Kidney epithelial cell (primary cell): ENCODE measurements around the gene ST6GAL2. TPM values are rescaled to one million over a fixed set of nuclear protein-coding genes. Genes with fewer than 3 reads are reported as not detected.

Experiments
- DNase-seq: peaks from one replicate; pipeline ENCODE4 v3.0.0-alpha.2; 2010; ENCODE audit warnings: low read depth
- H3K27me3 ChIP-seq: 2 replicates; pipeline ENCODE4 v1.6.0; 2011; ENCODE audit warnings: low read length; ENCODE audit not compliant: control insufficient read depth, insufficient read depth
- H3K36me3 ChIP-seq: 2 replicates; pipeline ENCODE4 v1.5.1; 2011; ENCODE audit warnings: low read length; ENCODE audit not compliant: control insufficient read depth, insufficient read depth
- H3K4me3 ChIP-seq: 2 replicates; pipeline ENCODE4 v1.5.1; 2011; ENCODE audit warnings: low read depth, mild to moderate bottlenecking, control low read depth, low read length
- total RNA-seq: library from RNA; depleted of rRNA; stranded (reverse); fragments of >200 nt; gene quantifications from 2 replicates; pipeline ENCODE4 v1.2.3, GENCODE V29; 2015
- TF ChIP-seq, protein P1 (sequence below): IDR thresholded peaks from 2 replicates; pipeline ENCODE4 v1.5.1; 2011; ENCODE audit warnings: mild to moderate bottlenecking, moderate library complexity, low read length, control low read depth, inconsistent platforms; ENCODE audit not compliant: insufficient read depth, poor library complexity, severe bottlenecking

The ST6GAL2 gene
- total RNA-seq, 1 donor from 2014 or later = 4.5 TPM

DNA sequence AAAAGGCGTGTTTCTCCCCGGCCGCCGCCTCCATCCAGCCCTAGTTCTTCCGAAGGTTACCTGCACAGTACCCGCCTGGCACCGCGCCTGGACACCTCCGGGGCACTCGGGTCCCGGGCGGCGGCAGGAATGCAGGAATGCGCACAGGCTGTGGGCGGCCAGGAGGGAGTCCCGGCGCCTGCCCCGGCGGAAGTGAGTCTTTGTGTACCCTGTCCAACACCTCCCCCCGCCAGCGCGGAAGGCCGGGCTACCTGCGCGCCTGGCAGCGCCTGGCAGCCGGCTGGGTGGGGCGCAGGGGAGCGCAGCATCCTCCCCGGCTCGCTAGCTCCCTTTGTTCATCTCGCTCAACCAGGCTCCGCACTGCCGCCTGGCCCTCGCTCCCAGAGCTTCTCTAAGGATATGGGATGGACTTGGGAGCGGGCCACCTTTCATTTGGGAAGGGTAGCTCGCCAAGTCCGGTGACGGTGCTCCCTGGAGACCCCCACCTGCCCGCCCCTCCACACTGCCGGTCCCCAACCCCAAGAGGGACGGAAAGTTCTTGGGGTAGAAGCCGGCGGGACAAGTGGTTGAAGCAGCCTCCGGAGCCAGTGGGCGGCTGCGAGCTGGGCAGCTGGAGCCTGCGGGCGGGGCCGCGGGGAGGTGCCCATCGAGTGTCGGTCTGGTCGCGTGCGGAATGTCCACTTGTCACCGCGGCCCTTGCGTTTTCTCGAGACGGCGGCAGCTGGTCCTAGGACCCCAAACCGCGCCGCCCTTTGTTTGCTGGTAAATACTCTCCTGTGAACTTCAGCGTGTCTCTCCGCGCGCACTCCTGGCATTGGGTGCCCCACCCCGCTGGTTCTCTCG lies 1.2 kb upstream of the ST6GAL2 start:
- peak; percentile 1 for DNase-seq
- Histone ChIP-seq H3K4me3 (peak overlapping the region; percentile 53), H3K36me3 (no peaks in the 10 kb centered on the region), H3K27me3 (peaks cover 13% of the 10 kb centered on the region)
- TF ChIP-seq, protein P1, sequence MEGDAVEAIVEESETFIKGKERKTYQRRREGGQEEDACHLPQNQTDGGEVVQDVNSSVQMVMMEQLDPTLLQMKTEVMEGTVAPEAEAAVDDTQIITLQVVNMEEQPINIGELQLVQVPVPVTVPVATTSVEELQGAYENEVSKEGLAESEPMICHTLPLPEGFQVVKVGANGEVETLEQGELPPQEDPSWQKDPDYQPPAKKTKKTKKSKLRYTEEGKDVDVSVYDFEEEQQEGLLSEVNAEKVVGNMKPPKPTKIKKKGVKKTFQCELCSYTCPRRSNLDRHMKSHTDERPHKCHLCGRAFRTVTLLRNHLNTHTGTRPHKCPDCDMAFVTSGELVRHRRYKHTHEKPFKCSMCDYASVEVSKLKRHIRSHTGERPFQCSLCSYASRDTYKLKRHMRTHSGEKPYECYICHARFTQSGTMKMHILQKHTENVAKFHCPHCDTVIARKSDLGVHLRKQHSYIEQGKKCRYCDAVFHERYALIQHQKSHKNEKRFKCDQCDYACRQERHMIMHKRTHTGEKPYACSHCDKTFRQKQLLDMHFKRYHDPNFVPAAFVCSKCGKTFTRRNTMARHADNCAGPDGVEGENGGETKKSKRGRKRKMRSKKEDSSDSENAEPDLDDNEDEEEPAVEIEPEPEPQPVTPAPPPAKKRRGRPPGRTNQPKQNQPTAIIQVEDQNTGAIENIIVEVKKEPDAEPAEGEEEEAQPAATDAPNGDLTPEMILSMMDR = no peak

DNA sequence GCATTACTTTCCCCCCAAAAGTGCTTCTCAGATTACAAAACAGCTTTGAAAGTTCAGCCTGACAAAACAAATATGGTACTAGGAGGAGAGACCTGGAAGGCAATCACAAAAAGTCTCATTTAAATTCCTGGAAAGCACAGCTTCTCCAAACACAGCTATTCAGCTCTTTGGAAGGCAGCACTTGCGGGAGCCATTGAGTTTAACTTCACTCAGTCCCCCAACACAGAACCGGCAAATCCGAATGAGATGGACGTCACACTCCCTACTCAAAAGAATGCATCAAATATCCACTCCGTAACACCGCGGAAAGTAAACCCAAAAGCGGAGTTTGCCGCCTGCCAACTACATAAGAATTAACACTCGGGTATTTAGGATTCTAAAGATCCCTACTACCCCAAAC lies 638 bp downstream of the ST6GAL2 start:
- TF ChIP-seq, protein P1 = no peak
- H3K27me3 ChIP-seq = peaks cover 13% of the 10 kb centered on the region
- no peaks in the 10 kb centered on the region for H3K36me3 ChIP-seq
- DNase-seq = no peak
- peak overlapping the region; percentile 53 for H3K4me3 ChIP-seq

GRCh38 chr2:106882673-106883072 lies 3.3 kb downstream of the ST6GAL2 start:
- H3K4me3 ChIP-seq = no peak overlapping the region
- peaks cover 13% of the 10 kb centered on the region for H3K27me3 ChIP-seq
- no peak for DNase-seq
- TF ChIP-seq, protein P1 = peak; percentile 3
- no peaks in the 10 kb centered on the region for H3K36me3 ChIP-seq

GRCh38 chr2:106878206-106878605 lies 7.8 kb downstream of the ST6GAL2 start:
- TF ChIP-seq, protein P1 = no peak
- no peaks in the 10 kb centered on the region for H3K36me3 ChIP-seq
- no peak overlapping the region for H3K4me3 ChIP-seq
- DNase-seq = no peak
- H3K27me3 ChIP-seq = no peaks in the 10 kb centered on the region

- TF ChIP-seq, protein P1 = no peak
- Histone ChIP-seq H3K27me3 (no peaks in the 10 kb centered on the region), H3K4me3 (no peak overlapping the region), H3K36me3 (no peaks in the 10 kb centered on the region)
- no peak for DNase-seq
Observed at GRCh38 chr2:106876699-106877098, 9.3 kb downstream of the ST6GAL2 start.
